Cardiac muscle cell (in vitro differentiated cells and primary cell): ENCODE data around the gene SERAC1. TPM values are rescaled to one million over a fixed set of nuclear protein-coding genes. Genes with fewer than 3 reads are reported as not detected.
"Not testable (repeated sequence)": the region's sequence is repeated elsewhere in the genome, so short reads cannot be mapped to it uniquely, and the experiment has no call there.

Experiments used
- DNase-seq, 2 donors: peaks; one replicate each; pipeline versions ENCODE4 v3.0.0 to v3.0.0-alpha.2; 2010 to 2017; ENCODE audit warnings: low read depth in 1 of 2, low spot score in 1 of 2
- H3K27ac ChIP-seq: fragments of 200-600 bp; sonication (generic); 2 replicates; pipeline ENCODE4 v1.5.1; 2016
- H3K27me3 ChIP-seq: fragments of 200-600 bp; sonication (generic); 2 replicates; pipeline ENCODE4 v1.6.0; 2016; ENCODE audit warnings: control low read depth
- H3K36me3 ChIP-seq: fragments of 200-600 bp; sonication (generic); 2 replicates; pipeline ENCODE4 v1.5.1; 2016; ENCODE audit warnings: control low read depth
- H3K4me1 ChIP-seq: fragments of 200-600 bp; sonication (generic); 2 replicates; pipeline ENCODE4 v1.8.1; 2017; ENCODE audit warnings: low read depth, mild to moderate bottlenecking, mixed run types
- H3K4me3 ChIP-seq: fragments of 200-600 bp; sonication (generic); 2 replicates; pipeline ENCODE4 v1.5.1; 2016; ENCODE audit warnings: mild to moderate bottlenecking
- H3K9me3 ChIP-seq: fragments of 200-600 bp; sonication (generic); 2 replicates; pipeline ENCODE4 v1.5.1; 2017; ENCODE audit warnings: low read depth, mild to moderate bottlenecking, control low read depth
- polyA plus RNA-seq: library from polyadenylated mRNA; unstranded; fragments of >200 nt; fragmentation: Nextera tagmentation; extraction: Ambion mirVana; gene quantifications from 2 replicates; pipeline ENCODE4 v1.2.1, GENCODE V29; 2016
- total RNA-seq: library from RNA; depleted of rRNA; stranded (reverse); fragments of >200 nt; gene quantifications from 2 replicates; pipeline ENCODE4 v1.2.3, GENCODE V29; 2016
- TF ChIP-seq, protein P1 (sequence below): IDR thresholded peaks from 2 replicates; pipeline ENCODE4 v1.5.1; 2012; ENCODE audit warnings: low read depth, mild to moderate bottlenecking, low read length

The SERAC1 gene
- total RNA-seq (6.4 and 8.7 TPM in 2 replicates), polyA plus RNA-seq (10.2 and 17.4 TPM in 2 replicates)

DNA sequence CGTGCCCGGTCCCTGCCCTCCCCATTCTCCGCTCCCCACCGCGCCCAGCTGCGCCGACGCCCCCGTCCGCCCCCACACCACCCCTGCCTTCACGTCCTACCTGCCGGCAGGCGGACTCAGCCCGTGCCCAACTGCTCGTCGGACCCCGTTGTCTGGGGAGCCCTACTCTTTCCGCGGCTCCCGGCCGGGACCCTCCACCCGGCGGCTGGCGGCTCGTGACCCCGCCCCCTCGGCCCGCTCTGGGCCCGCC is at the start of gene SERAC1:
SERAC1 (minus strand) TSS at position 223 of the 250 bp plus-strand sequence. CDS start 9,899 bp downstream, outside the sequence.
- H3K4me3 ChIP-seq = peak within 1 kb of the TSS; percentile 65
- TF ChIP-seq, protein P1, sequence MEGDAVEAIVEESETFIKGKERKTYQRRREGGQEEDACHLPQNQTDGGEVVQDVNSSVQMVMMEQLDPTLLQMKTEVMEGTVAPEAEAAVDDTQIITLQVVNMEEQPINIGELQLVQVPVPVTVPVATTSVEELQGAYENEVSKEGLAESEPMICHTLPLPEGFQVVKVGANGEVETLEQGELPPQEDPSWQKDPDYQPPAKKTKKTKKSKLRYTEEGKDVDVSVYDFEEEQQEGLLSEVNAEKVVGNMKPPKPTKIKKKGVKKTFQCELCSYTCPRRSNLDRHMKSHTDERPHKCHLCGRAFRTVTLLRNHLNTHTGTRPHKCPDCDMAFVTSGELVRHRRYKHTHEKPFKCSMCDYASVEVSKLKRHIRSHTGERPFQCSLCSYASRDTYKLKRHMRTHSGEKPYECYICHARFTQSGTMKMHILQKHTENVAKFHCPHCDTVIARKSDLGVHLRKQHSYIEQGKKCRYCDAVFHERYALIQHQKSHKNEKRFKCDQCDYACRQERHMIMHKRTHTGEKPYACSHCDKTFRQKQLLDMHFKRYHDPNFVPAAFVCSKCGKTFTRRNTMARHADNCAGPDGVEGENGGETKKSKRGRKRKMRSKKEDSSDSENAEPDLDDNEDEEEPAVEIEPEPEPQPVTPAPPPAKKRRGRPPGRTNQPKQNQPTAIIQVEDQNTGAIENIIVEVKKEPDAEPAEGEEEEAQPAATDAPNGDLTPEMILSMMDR = no peak
- no peaks in the 10 kb centered on the region for H3K36me3 ChIP-seq
- no peaks in the 10 kb centered on the region for H3K4me1 ChIP-seq
- no peaks in the 10 kb centered on the region for H3K9me3 ChIP-seq
- peak within 1 kb of the TSS; percentile 91 for H3K27ac ChIP-seq
- no peaks in the 10 kb centered on the region for H3K27me3 ChIP-seq
- no peak for DNase-seq

DNA sequence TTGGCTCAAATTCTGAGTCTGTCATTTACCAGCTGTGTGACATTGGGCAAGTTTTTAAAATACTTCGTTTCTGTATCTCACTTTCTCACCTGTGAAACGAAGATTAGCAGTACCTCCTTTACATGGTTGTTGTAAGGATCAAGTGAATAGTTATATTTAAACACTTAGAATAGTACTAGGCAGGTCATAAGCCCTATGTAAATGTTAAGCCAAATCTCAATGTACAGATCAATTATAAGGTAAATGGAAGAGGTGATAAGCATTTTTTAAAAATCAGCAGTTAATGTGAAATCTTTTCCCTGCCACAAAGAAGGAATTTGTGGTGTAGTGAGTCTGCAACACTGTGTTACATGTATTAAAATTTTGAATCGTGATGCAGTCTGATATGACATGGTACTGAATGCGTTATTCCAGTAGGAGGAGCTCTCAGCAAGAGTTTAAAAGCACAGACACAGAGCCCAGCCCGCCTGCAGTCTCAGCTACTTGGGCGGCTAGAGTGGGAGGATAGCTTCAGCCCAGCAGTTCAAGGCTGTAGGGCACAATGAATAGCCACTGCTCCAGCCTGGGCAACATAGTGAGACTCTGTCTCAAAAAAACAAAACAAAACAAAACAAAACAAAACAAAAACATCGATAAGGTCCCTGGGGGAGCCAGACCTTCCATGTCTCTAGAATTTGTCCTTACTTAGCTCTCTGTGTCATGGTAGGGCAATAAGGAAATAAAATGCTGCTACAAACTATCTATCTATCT is 46.0 kb upstream of the SERAC1 start:
- H3K9me3 ChIP-seq = no peaks in the 10 kb centered on the region
- no peak overlapping the region for H3K4me3 ChIP-seq
- no peaks in the 10 kb centered on the region for H3K4me1 ChIP-seq
- H3K36me3 ChIP-seq = no peaks in the 10 kb centered on the region
- H3K27me3 ChIP-seq = no peaks in the 10 kb centered on the region
- TF ChIP-seq, protein P1 = peak; percentile 77
- DNase-seq = peak; percentile 83 to 91
- H3K27ac ChIP-seq = no peak overlapping the region

DNA sequence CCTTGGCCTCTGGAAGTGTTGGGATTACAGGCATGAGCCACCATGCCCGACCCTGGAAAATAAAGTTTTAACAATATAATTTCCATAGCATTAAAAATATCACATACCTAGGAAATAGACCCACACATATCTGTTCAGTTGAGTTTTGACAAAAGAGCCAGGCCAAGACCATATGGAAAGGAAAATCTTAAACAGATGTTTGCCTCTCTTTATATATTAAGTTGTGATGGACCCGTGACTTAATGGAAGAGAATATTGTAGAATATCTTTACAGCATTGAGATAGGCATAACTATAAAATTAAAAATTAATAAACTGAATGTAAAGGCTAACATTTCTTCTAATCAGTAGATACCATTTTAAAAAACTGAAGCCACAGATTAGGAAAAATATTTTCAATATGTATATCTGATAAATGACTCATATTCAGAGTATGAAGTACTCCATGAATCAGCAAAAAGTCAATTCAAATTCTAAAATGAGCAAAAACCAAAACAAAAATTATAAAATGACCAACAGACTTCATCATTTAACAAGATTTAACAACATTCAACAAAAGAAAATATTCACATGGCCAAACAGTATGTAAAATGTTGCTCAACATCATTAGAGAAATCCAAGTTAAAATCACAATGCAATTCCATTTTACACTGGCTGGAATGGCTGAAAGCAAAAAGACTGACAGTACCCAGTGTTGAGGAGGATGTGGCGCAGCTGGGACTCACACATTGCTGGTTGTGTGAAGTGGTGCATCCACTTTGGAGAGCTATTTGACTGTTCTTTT is 43.4 kb upstream of the SERAC1 start:
- no peaks in the 10 kb centered on the region for H3K4me1 ChIP-seq
- TF ChIP-seq, protein P1 = no peak
- H3K27ac ChIP-seq = no peak overlapping the region
- H3K36me3 ChIP-seq = no peaks in the 10 kb centered on the region
- no peaks in the 10 kb centered on the region for H3K9me3 ChIP-seq
- peak in 1 of 2 donors; percentile 40 for DNase-seq
- no peak overlapping the region for H3K4me3 ChIP-seq
- H3K27me3 ChIP-seq = no peaks in the 10 kb centered on the region

DNA sequence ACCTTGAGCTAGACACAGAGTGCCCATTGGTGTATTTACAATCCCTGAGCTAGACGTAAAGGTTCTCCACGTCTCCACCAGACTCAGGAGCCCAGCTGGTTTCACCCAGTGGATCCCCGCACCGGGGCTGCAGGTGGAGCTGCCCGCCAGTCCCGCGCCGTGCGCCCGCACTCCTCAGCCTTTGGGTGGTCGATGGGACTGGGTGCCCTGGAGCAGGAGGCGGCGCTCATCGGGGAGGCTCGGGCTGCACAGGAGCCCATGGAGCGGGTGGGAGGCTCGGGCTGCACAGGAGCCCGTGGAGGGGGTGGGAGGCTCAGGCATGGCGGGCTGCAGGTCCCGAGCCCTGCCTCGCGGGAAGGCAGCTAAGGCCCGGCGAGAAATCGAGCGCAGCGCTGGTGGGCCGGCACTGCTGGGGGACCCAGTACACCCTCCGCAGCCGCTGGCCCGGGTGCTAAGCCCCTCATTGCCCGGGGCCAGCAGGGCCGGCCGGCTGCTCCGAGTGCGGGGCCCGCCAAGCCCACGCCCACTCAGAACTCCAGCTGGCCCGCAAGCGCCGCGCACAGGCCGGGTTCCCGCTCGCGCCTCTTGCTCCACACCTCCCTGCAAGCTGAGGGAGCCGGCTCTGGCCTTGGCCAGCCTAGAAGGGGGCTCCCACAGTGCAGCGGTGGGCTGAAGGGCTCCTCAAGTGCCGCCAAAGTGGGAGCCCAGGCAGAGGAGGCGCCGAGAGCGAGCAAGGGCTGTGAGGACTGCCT is 41.7 kb upstream of the SERAC1 start:
- not testable (repeated sequence) for H3K27ac ChIP-seq, H3K9me3 ChIP-seq, H3K36me3 ChIP-seq, DNase-seq, H3K4me3 ChIP-seq, H3K4me1 ChIP-seq, H3K27me3 ChIP-seq

DNA sequence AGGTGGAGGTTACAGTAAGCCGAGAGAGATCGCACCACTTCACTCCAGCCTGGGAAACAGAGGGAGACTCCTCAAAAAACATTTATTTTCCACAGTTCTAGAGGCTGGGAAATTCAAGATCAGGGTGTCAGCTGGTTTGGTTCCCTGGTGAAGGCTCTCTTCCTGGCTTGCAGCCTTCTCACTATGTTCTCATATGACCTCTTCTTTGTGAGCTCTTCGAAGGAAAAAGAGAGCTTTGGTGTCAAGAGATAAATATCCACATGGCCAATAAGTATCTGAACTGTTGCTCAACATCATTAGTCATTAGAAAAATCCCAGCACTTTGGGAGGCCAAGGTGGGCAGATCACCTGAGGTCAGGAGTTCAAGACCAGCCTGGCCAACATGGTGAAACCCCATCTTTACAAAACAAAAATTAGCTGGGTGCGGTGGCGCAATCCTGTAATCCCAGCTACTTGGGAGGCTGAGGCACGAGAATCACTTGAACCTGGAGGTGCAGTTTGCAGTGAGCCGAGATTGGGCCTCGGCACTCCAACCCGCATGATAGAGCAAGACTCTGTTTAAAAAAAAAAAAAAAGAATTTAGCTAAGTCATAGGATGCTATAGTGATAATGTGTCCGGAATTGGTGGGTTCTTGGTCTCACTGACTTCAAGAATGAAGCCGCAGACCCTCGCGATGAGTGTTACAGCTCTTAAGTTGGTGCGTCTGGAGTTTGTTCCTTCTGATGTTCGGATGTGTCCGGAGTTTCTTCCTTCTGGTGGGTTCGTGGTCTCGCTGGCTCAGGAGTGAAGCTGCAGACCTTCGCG is 40.4 kb upstream of the SERAC1 start:
- H3K27ac ChIP-seq, DNase-seq, H3K27me3 ChIP-seq, H3K36me3 ChIP-seq, H3K4me1 ChIP-seq, H3K9me3 ChIP-seq, H3K4me3 ChIP-seq: not testable (repeated sequence)

DNA sequence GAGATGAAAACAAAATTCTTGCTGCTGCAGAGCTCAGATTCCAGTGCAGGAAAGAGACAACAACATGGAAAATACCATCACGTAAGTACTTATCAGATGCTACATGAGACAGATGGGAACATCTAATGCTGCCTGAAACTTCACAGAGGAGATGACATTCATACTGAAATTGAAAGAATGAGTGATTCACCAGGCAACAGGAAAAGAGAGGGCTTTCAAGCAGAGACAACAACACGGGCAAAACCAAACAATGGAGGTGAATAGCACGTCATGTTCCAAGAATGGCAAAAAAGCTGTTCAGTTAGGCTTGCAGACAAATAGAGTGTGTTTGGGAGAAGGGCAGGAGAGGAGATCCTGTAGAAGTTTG is 39.3 kb upstream of the SERAC1 start:
- Histone ChIP-seq H3K4me3 (no peak overlapping the region), H3K27me3 (no peaks in the 10 kb centered on the region), H3K27ac (no peak overlapping the region), H3K9me3 (no peaks in the 10 kb centered on the region), H3K4me1 (no peaks in the 10 kb centered on the region), H3K36me3 (no peaks in the 10 kb centered on the region)
- DNase-seq = peak in 1 of 2 donors; percentile 40
- TF ChIP-seq, protein P1 = no peak
